HG03060 (cell line): ENCODE measurements around the gene OR14A16.

ENCODE experiments used
- ATAC-seq: cut with Tn5 transposase; IDR thresholded peaks from one replicate; pipeline ENCODE4 v1.9.1; 2021; ENCODE audit warnings: low read depth, moderate number of reproducible peaks; ENCODE audit not compliant: unreplicated experiment

Gene OR14A16

DNA sequence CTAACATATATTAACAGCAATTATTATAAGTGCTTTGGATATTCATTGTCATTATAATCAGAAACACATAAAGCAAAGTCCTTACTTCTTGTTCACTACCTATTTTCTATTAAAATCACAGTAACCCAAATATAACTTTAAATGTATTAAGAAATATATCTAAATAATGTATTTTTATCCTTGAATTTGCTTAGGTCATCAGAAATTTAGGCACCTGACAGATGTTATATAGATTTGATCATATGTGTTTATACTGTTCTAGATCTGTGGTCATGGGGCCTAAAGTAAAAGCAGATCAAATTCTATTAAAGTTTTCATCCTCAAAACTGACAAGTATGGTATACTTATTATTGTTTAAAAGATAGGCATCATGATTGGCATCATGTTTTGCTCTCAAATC lies 54.3 kb downstream of the OR14A16 start:
- ATAC-seq = no peak
